HT-29 (cell line): ENCODE measurements around the gene ERP29. TPM values are rescaled to one million over a fixed set of nuclear protein-coding genes. Genes with fewer than 3 reads are reported as not detected.
"Not testable (repeated sequence)": the region's sequence is repeated elsewhere in the genome, so short reads cannot be mapped to it uniquely, and the experiment has no call there.

Experiments used
- DNase-seq: peaks from one replicate; pipeline ENCODE4 v3.0.0-alpha.2; 2015; ENCODE audit warnings: low spot score
- small RNA-seq: library from RNA; depleted of rRNA; stranded (forward); fragments of <200 nt; gene quantifications from one replicate; pipeline ENCODE3, GENCODE V24; 2014
- total RNA-seq: library from RNA; depleted of rRNA; stranded (reverse); fragments of >200 nt; shearing (Covaris generic); gene quantifications from 2 replicates; pipeline ENCODE4 v1.2.3, GENCODE V29; 2014; rRNA removed

The ERP29 gene
- total RNA-seq, 1 experiment from 2014 or later: 74.4 TPM

GRCh38 chr12:112035219-112035785, 22.1 kb downstream of the ERP29 start:
- no peak for DNase-seq

DNA sequence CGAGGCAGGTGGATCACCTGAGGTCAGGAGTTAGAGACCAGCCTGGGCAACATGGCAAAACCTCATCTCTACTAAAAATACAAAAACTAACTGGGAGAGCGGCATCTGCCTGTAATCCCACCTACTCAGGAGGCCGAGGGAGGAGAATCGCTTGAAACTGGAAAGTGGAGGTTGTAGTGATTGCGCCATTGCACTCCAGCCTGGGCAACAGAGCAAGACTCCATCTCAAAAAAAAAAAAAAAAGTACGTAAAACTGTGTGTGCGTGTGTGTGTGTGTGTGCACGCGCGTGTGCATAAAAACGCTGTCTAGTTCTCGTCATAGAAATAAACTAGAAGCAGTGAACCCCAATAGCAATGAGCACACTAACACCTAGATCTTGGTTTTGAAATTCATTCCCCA, 23.4 kb downstream of the ERP29 start:
- DNase-seq: not testable (repeated sequence)

DNA sequence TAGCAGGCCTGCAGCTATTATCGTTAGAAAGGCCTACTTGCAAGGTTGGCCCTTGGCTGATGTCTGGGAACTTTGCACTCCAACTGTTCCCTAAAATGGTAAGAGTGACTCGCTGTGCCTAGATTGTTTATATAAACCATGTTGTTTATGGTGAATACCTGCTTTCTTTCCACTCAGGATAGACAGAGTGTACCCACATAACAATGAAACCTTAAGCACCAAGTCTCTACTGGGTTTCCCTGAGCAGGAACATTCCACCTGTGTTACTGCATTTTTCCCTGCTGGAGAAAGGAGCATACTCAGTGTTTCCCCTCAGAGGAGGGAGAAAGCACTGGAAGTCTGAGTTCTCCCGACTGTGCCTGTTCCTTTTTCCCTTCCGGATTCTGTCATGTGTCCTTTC, 32.8 kb downstream of the ERP29 start:
- DNase-seq: no peak

- no peak for DNase-seq
These were observed 36.1 kb downstream of the ERP29 start for GRCh38 chr12:112049351-112049750.

DNA sequence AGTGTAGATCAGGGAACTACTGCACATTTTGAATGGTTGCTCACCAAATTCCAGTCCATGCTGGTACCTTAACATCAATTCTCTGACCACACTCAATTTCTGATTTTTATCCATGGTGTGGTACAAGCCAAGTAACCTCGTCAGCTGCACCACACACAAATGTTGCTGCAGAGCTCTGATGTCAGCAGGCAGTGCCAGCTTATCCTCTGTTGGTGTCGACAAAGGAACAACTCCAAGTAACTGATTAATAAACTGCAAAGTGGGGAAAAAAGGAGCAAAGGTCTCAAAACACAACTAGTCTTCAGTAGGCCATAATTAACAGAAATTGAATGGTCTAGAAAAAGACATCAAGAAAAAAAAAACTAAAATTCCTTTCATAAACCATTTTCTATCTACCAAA, 47.9 kb downstream of the ERP29 start:
- DNase-seq: no peak

DNA sequence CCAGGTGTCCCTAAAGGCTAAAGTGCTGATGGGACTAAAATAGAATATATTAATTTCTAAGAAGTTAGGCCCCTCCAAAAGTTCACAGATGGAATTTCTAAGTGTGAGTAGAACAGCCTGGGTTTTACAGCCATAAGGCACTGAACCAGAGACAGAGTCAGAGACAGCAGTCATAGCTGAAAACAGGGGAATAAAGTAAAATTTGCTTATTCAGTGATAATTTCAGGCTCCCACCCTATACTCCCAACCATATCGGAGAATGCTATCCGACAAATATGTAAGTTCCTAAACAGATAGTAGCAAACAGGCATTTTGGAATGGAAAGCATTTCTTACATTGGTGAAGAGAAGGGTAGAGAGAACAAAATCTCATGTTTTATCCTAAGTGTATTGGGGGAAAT, 50.0 kb downstream of the ERP29 start:
- no peak for DNase-seq

DNA sequence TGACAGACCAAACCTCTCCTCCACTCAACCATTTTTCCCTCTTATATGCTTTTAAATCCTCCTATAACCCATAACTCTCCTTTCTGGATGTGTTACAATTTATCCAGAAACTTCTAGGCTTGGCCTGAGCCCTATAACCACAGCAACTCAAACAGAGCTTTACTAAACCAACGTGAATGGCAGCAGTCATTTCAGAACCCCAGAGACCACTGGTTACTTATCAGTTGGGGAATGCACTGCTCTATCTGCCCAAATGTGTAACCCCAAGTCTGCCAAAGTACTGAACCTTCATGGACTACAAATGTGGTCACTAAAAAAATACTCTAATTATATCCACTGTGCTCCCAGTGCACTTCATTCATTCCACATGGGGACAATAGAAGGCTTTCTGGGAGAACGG, 53.3 kb downstream of the ERP29 start:
- no peak for DNase-seq

Small RNA genes within 50 kb of the gene (small RNA-seq; reads per million reads assigned to genes)
- gene AC004024.1 (not detected), gene MIR3657 (not detected), gene RF00019 (not detected)

Other genes with a start within 250 kb of the ERP29 start
- 70.9 and 94.6 TPM in 2 replicates for gene ALDH2, start 246.5 kb upstream of the ERP29 start, total RNA-seq
- 87.7 and 117 TPM in 2 replicates for gene MAPKAPK5, start 171.2 kb upstream of the ERP29 start, total RNA-seq
- gene TMEM116, start 261 bp upstream of the ERP29 start, total RNA-seq: 2.2 and 3.5 TPM in 2 replicates
- 11.3 and 13.5 TPM in 2 replicates for gene NAA25, start 95.4 kb downstream of the ERP29 start, total RNA-seq
- gene TRAFD1, start 112.1 kb downstream of the ERP29 start, total RNA-seq: 13.2 and 13.5 TPM in 2 replicates